ENCODE data around the gene C1orf226.

- TF ChIP-seq POLR2A (IDR thresholded peaks at IDR 0.05) = no peak
- TF ChIP-seq CTCF (IDR thresholded peaks at IDR 0.05) = no peak
Observed at GRCh38 chr1:162333991-162334390, 47.5 kb upstream of the C1orf226 start.

Data from thyroid gland (tissue), 4 donors.